Ovary (tissue), 9 donors: ENCODE measurements around the gene TIMM13. TPM values are rescaled to one million over a fixed set of nuclear protein-coding genes. Genes with fewer than 3 reads are reported as not detected.

Source experiments
- DNase-seq, 5 donors: peaks; one replicate each; pipeline ENCODE4 v3.0.0-alpha.2; 2019 to 2020
- H3K27ac ChIP-seq, 2 donors: fragments of 200-600 bp; one replicate each; pipeline versions ENCODE4 v1.5.1 to v1.8.0; 2019 to 2022
- H3K27me3 ChIP-seq: fragments of 200-600 bp; one replicate; pipeline ENCODE4 v1.8.0; 2022
- H3K36me3 ChIP-seq: fragments of 200-600 bp; sonication (generic); one replicate; pipeline ENCODE4 v1.5.1; 2019
- H3K4me1 ChIP-seq: one replicate; pipeline ENCODE4 v1.8.1; 2013; ENCODE audit warnings: mild to moderate bottlenecking, moderate library complexity; ENCODE audit not compliant: insufficient read depth
- H3K4me3 ChIP-seq: fragments of 200-600 bp; sonication (generic); one replicate; pipeline ENCODE4 v1.5.1; 2017
- H3K9me3 ChIP-seq, 2 donors: fragments of 200-600 bp in 1 of 2; sonication (generic) in 1 of 2; one replicate each; pipeline versions ENCODE4 v1.5.1 to v1.8.1; 2013 to 2019; ENCODE audit warnings: mild to moderate bottlenecking in 1 of 2, moderate library complexity in 1 of 2
- CTCF ChIP-seq, 3 donors: fragments of 450-650 bp in 2 of 3; fragments of 200-600 bp in 1 of 3; IDR thresholded peaks; one replicate each; pipeline versions ENCODE4 v1.5.1 to v1.8.0; 2016 to 2022; ENCODE audit warnings: antibody characterized with exemption in 3 of 3, mild to moderate bottlenecking in 1 of 3
- EP300 ChIP-seq: sonication (generic); formaldehyde crosslinking; IDR thresholded peaks from one replicate; pipeline ENCODE4 v1.6.1; 2017; ENCODE audit warnings: antibody characterized with exemption
- POLR2A ChIP-seq: fragments of 450-650 bp; IDR thresholded peaks from one replicate; pipeline ENCODE4 v1.6.1; 2017; ENCODE audit warnings: antibody characterized with exemption, mild to moderate bottlenecking, moderate library complexity
- WGBS, 3 donors: extraction: QIAGEN DNeasy Blood & Tissue Kit in 1 of 3; methylation state at CpG; one replicate each; pipeline versions ENCODE4 v1.1.5 to v1.1.7; 2013 to 2017; 5-methylcytosine and 5-hydroxymethylcytosine counted together
- intact Hi-C, 4 donors: fragments of 100-400 bp; cut with DNase I; formaldehyde crosslinking; loops; one replicate each; pipeline versions ENCODE4 v1.11.0 to v1.15.1; 2022 to 2023
- polyA plus RNA-seq, 2 donors: library from polyadenylated mRNA; stranded (reverse); fragments of 200-250 nt in 1 of 2; fragments of 350-450 nt in 1 of 2; fragmentation: Illumina TruSeq in 1 of 2; extraction: RNeasy Lipid Tissue Mini Kit (QIAGEN cat#74804) in 1 of 2; gene quantifications; one replicate each; pipeline ENCODE4 v1.2.3, GENCODE V29; 2013 to 2014
- total RNA-seq, 7 donors: library from RNA; depleted of rRNA in 2 of 7; stranded (reverse); fragments of >200 nt in 2 of 7; fragmentation: NEBNext Ultra II Directional in 3 of 7; extraction: Animal tissue kit (Norgen Biotek cat#: 25700) in 3 of 7; gene quantifications; one replicate each; pipeline versions ENCODE4 v1.1.0 to v1.2.4, GENCODE V29; 2016 to 2023
- donor health status: DM: no; HTN: no; CAD: no; lungs with moderate emphysema.
- donor health status: DM: no; HTN: no; CAD: no.
- donor health status: Bipolar disorder and iron deficiency.
- donor health status: DM: yes; HTN: yes; CAD: no.
- donor health status: DM: no; HTN: no; CAD: no.
- donor health status: DM: yes; HTN: yes; CAD: no.

Gene TIMM13
- total and polyA plus RNA-seq, 9 donors, result 2.7 to 72.3 (median 49.7) TPM

- Histone ChIP-seq H3K4me3 (peak overlapping the region; percentile 96), H3K36me3 (no peaks in the 10 kb centered on the region), H3K9me3 (no peaks in the 10 kb centered on the region), H3K27me3 (no peaks in the 10 kb centered on the region), H3K27ac (peak overlapping the region in 1 of 2 donors; percentile 99), H3K4me1 (peaks cover 25% of the 10 kb centered on the region)
- TF ChIP-seq EP300 (no peak), CTCF (IDR thresholded peaks at IDR 0.05) (no peak)
- 4 to 11% (median 5%) methylated on average over 35 to 66 of the region's 66 CpGs for WGBS, 3 donors
- peak in 4 of 5 donors; percentile 49 to 71 (median 68) for DNase-seq
- intact Hi-C loops, result no loop called here
These were observed 566 bp downstream of the TIMM13 start for GRCh38 chr19:2426611-2427428.

DNA sequence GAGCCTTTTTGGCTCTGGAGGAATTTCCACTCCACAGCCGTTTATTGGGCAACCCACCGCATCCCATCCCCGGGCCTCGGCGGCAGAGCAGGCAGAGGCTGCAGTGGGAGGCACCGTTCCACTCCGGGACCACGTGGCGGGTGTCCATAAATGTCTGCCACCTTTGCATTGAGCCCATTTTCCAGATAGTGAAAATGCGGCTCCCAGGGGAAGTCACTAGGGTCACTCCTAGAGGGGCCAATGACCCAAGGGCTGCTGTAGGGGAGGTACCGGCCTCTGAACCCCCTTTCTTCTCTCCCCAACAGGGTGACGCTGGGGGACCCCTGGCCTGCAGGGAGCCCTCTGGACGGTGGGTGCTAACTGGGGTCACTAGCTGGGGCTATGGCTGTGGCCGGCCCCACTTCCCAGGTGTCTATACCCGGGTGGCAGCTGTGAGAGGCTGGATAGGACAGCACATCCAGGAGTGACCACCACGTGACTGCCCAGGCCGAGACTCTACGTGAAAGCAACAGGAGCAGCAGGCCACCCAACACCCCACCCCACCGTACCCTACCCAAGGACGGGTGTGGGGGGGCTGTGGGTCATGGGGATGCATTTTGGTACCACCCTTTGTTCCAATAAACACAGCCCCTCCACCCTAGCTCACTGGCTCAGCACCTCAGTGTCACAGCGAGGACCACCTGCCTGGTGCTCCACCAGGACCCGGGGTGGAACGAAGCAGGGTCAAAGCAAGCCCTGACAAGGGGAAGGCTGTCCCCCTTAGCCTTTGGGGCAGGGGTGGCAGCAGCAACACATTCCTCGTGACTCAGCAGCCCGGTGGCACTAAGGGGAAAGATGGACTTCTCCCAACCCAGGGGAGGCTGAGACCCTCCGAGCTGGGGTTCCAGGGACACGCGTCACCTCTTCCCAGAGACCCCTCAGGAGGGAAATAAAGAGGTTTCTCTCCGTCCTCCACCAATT, 1.5 kb downstream of the TIMM13 start:
- intact Hi-C loops, result no loop called here
- Histone ChIP-seq H3K36me3 (no peaks in the 10 kb centered on the region), H3K27ac (no peak overlapping the region), H3K9me3 (no peaks in the 10 kb centered on the region), H3K4me1 (peaks cover 26% of the 10 kb centered on the region), H3K27me3 (no peaks in the 10 kb centered on the region), H3K4me3 (peak overlapping the region; percentile 11)
- no peak for TF ChIP-seq EP300
- no peak for TF ChIP-seq CTCF (IDR thresholded peaks at IDR 0.05)
- no peak for TF ChIP-seq POLR2A
- WGBS, 3 donors, result 46 to 53% (median 51%) methylated on average over 29 of the region's 29 CpGs
- DNase-seq, result peak in 1 of 5 donors; percentile 45

GRCh38 chr19:2424686-2425621, 2.4 kb downstream of the TIMM13 start:
- DNase-seq, result peak; percentile 57 to 78 (median 61)
- TF ChIP-seq POLR2A, result no peak
- TF ChIP-seq CTCF (IDR thresholded peaks at IDR 0.05), result peak in 1 of 3 donors; percentile 22
- no peak for TF ChIP-seq EP300
- peaks cover 26% of the 10 kb centered on the region for H3K4me1 ChIP-seq
- no peaks in the 10 kb centered on the region for H3K27me3 ChIP-seq
- WGBS, 3 donors, result 17 to 20% (median 18%) methylated on average over 41 to 101 of the region's 101 CpGs
- H3K36me3 ChIP-seq, result no peaks in the 10 kb centered on the region
- peak overlapping the region; percentile 25 to 77 for H3K27ac ChIP-seq
- intact Hi-C loops, result no loop called here
- H3K4me3 ChIP-seq, result peak overlapping the region; percentile 11
- no peaks in the 10 kb centered on the region for H3K9me3 ChIP-seq
